Measurements from ENCODE around the gene ZNF473. TPM values are rescaled to one million over a fixed set of nuclear protein-coding genes. Genes with fewer than 3 reads are reported as not detected.
A peak's percentile ranks its signal among the peaks of the same experiment; 100 is the strongest.
"Not testable (repeated sequence)": the region's sequence is repeated elsewhere in the genome, so short reads cannot be mapped to it uniquely, and the experiment has no call there.

ZNF473 gene
- total RNA-seq, 1 experiment from 2014 or later: 21.4 TPM

GRCh38 chr19:50050406-50051227 lies 24.8 kb downstream of the ZNF473 start:
- peak overlapping the region; percentile 56 for H3K4me3 ChIP-seq
- peak; percentile 76 to 78 for DNase-seq
- no peak overlapping the region for H3K27ac ChIP-seq
- no peaks in the 10 kb centered on the region for H3K4me1 ChIP-seq
- peaks cover 27% of the 10 kb centered on the region for H3K36me3 ChIP-seq
- H3K27me3 ChIP-seq: no peaks in the 10 kb centered on the region
- peaks cover 7% of the 10 kb centered on the region for H3K9me3 ChIP-seq (replicated peaks)

- H3K27me3 ChIP-seq; H3K27ac ChIP-seq; H3K9me3 ChIP-seq (replicated peaks); DNase-seq; H3K4me1 ChIP-seq: not testable (repeated sequence)
- H3K36me3 ChIP-seq: peaks cover 20% of the 10 kb centered on the region
- H3K4me3 ChIP-seq: peak overlapping the region; percentile 56
Observed at GRCh38 chr19:50051228-50051895, 25.6 kb downstream of the ZNF473 start.

GRCh38 chr19:50051964-50052363 lies 26.2 kb downstream of the ZNF473 start:
- H3K4me3 ChIP-seq: no peak overlapping the region
- no peak for DNase-seq
- H3K27ac ChIP-seq: no peak overlapping the region
- H3K4me1 ChIP-seq: no peaks in the 10 kb centered on the region
- no peaks in the 10 kb centered on the region for H3K9me3 ChIP-seq (replicated peaks)
- H3K27me3 ChIP-seq: no peaks in the 10 kb centered on the region
- H3K36me3 ChIP-seq: peaks cover 14% of the 10 kb centered on the region

- no peaks in the 10 kb centered on the region for H3K27me3 ChIP-seq
- peaks cover 2% of the 10 kb centered on the region; the same call in 1 of the 2 replicates for H3K36me3 ChIP-seq
- H3K27ac ChIP-seq: no peak overlapping the region
- DNase-seq: no peak
- no peak overlapping the region for H3K4me3 ChIP-seq
- H3K9me3 ChIP-seq (replicated peaks): no peaks in the 10 kb centered on the region
- H3K4me1 ChIP-seq: no peaks in the 10 kb centered on the region
Observed at GRCh38 chr19:50053119-50053518, 27.3 kb downstream of the ZNF473 start.

GRCh38 chr19:50058425-50058824 lies 32.6 kb downstream of the ZNF473 start:
- Histone ChIP-seq H3K27ac (no peak overlapping the region), H3K4me1 (no peaks in the 10 kb centered on the region), H3K4me3 (no peak overlapping the region), H3K36me3 (no peaks in the 10 kb centered on the region), H3K9me3 (replicated peaks) (peaks cover 5% of the 10 kb centered on the region; the same call in 1 of the 2 replicates), H3K27me3 (no peaks in the 10 kb centered on the region)
- DNase-seq: no peak

GRCh38 chr19:50059045-50059444 lies 33.2 kb downstream of the ZNF473 start:
- Histone ChIP-seq H3K36me3 (no peaks in the 10 kb centered on the region), H3K4me3 (no peak overlapping the region), H3K27me3 (no peaks in the 10 kb centered on the region), H3K27ac (no peak overlapping the region), H3K9me3 (replicated peaks) (peaks cover 5% of the 10 kb centered on the region; the same call in 1 of the 2 replicates), H3K4me1 (no peaks in the 10 kb centered on the region)
- no peak for DNase-seq

- Histone ChIP-seq H3K36me3 (no peaks in the 10 kb centered on the region), H3K9me3 (replicated peaks) (peaks cover 5% of the 10 kb centered on the region; the same call in 1 of the 2 replicates), H3K4me1 (no peaks in the 10 kb centered on the region), H3K4me3 (no peak overlapping the region), H3K27me3 (peaks cover 5% of the 10 kb centered on the region; the same call in 1 of the 2 replicates), H3K27ac (no peak overlapping the region)
- no peak for DNase-seq
Observed at GRCh38 chr19:50060107-50060506, 34.3 kb downstream of the ZNF473 start.

- peaks cover 5% of the 10 kb centered on the region; the same call in 1 of the 2 replicates for H3K27me3 ChIP-seq
- H3K27ac ChIP-seq: no peak overlapping the region
- no peak for DNase-seq
- no peaks in the 10 kb centered on the region for H3K4me1 ChIP-seq
- H3K36me3 ChIP-seq: no peaks in the 10 kb centered on the region
- H3K4me3 ChIP-seq: no peak overlapping the region
- H3K9me3 ChIP-seq (replicated peaks): peaks cover 5% of the 10 kb centered on the region; the same call in 1 of the 2 replicates
Observed at GRCh38 chr19:50061650-50062049, 35.8 kb downstream of the ZNF473 start.

GRCh38 chr19:50065938-50066337 lies 40.1 kb downstream of the ZNF473 start:
- no peak for DNase-seq
- no peaks in the 10 kb centered on the region for H3K4me1 ChIP-seq
- H3K4me3 ChIP-seq: no peak overlapping the region
- H3K27ac ChIP-seq: no peak overlapping the region
- peaks cover 5% of the 10 kb centered on the region; the same call in 1 of the 2 replicates for H3K27me3 ChIP-seq
- H3K9me3 ChIP-seq (replicated peaks): no peaks in the 10 kb centered on the region; the same call in 1 of the 2 replicates
- no peaks in the 10 kb centered on the region for H3K36me3 ChIP-seq

GRCh38 chr19:50067575-50067974 lies 41.8 kb downstream of the ZNF473 start:
- Histone ChIP-seq H3K27me3 (peaks cover 5% of the 10 kb centered on the region; the same call in 1 of the 2 replicates), H3K4me1 (no peaks in the 10 kb centered on the region), H3K27ac (no peak overlapping the region), H3K4me3 (no peak overlapping the region), H3K9me3 (replicated peaks) (no peaks in the 10 kb centered on the region), H3K36me3 (no peaks in the 10 kb centered on the region)
- DNase-seq: no peak

GRCh38 chr19:50068382-50068781 lies 42.6 kb downstream of the ZNF473 start:
- not testable (repeated sequence) for H3K27ac ChIP-seq; H3K36me3 ChIP-seq; H3K9me3 ChIP-seq (replicated peaks); H3K4me1 ChIP-seq; H3K27me3 ChIP-seq; H3K4me3 ChIP-seq; DNase-seq

GRCh38 chr19:50075076-50075475 lies 49.3 kb downstream of the ZNF473 start:
- H3K36me3 ChIP-seq; H3K27ac ChIP-seq; H3K4me1 ChIP-seq; DNase-seq; H3K9me3 ChIP-seq (replicated peaks); H3K4me3 ChIP-seq; H3K27me3 ChIP-seq: not testable (repeated sequence)

GRCh38 chr19:50075644-50076372 lies 50.0 kb downstream of the ZNF473 start:
- not testable (repeated sequence) for H3K36me3 ChIP-seq; DNase-seq; H3K27me3 ChIP-seq; H3K4me3 ChIP-seq; H3K27ac ChIP-seq; H3K4me1 ChIP-seq; H3K9me3 ChIP-seq (replicated peaks)

- not testable (repeated sequence) for H3K27ac ChIP-seq, H3K4me3 ChIP-seq
Observed at GRCh38 chr19:50076581-50077355, 51.0 kb downstream of the ZNF473 start.

More at GRCh38 chr19:50076581-50077355, 51.0 kb downstream of the ZNF473 start:
- not testable (repeated sequence) for H3K36me3 ChIP-seq; H3K27me3 ChIP-seq; H3K4me1 ChIP-seq; H3K9me3 ChIP-seq (replicated peaks); DNase-seq

Data from SJCRH30 (cell line).